Neural progenitor cell (in vitro differentiated cells): ENCODE measurements around the gene LRIG3. TPM values are rescaled to one million over a fixed set of nuclear protein-coding genes. Genes with fewer than 3 reads are reported as not detected.
"Not testable (repeated sequence)": the region's sequence is repeated elsewhere in the genome, so short reads cannot be mapped to it uniquely, and the experiment has no call there.

Experiments used
- DNase-seq: peaks from one replicate; pipeline ENCODE4 v3.0.0-alpha.2; 2016; ENCODE audit warnings: low spot score
- H2AFZ ChIP-seq: fragments of 200-600 bp; sonication (generic); replicated peaks from 2 replicates; pipeline ENCODE4 v1.6.1; 2016; ENCODE audit warnings: antibody characterized with exemption
- H3F3A ChIP-seq: fragments of 200-600 bp; sonication (generic); 2 replicates; pipeline ENCODE4 v1.6.1; 2016; ENCODE audit warnings: antibody characterized with exemption, low read depth
- H3K27ac ChIP-seq: fragments of 200-600 bp; sonication (generic); 2 replicates; pipeline ENCODE4 v1.5.1; 2016; ENCODE audit warnings: mild to moderate bottlenecking
- H3K27me3 ChIP-seq: fragments of 200-600 bp; sonication (generic); 2 replicates; pipeline ENCODE4 v1.6.1; 2016; ENCODE audit warnings: mild to moderate bottlenecking, moderate library complexity
- H3K36me3 ChIP-seq: fragments of 200-600 bp; sonication (generic); 2 replicates; pipeline ENCODE4 v1.5.1; 2016
- H3K4me1 ChIP-seq: fragments of 200-600 bp; sonication (generic); 2 replicates; pipeline ENCODE4 v1.6.1; 2016; ENCODE audit warnings: mixed run types
- H3K4me2 ChIP-seq: fragments of 200-600 bp; sonication (generic); 2 replicates; pipeline ENCODE4 v1.6.1; 2016
- H3K4me3 ChIP-seq: fragments of 200-600 bp; sonication (generic); 2 replicates; pipeline ENCODE4 v1.5.1; 2016
- H3K79me2 ChIP-seq: fragments of 200-600 bp; sonication (generic); 2 replicates; pipeline ENCODE4 v1.6.1; 2016; ENCODE audit warnings: low read depth
- H3K9ac ChIP-seq: fragments of 200-600 bp; sonication (generic); 2 replicates; pipeline ENCODE4 v1.6.1; 2016
- H3K9me3 ChIP-seq: fragments of 200-600 bp; sonication (generic); 2 replicates; pipeline ENCODE4 v1.5.1; 2016; ENCODE audit warnings: low read depth
- H4K20me1 ChIP-seq: fragments of 200-600 bp; sonication (generic); 2 replicates; pipeline ENCODE4 v1.6.1; 2016; ENCODE audit warnings: low read depth
- H3K27ac Mint-ChIP-seq: 3 replicates; pipeline ENCODE4 v1.8.0; 2021; ENCODE audit warnings: mixed read lengths
- H3K27me3 Mint-ChIP-seq: 2 replicates; pipeline ENCODE4 v1.8.0; 2022; ENCODE audit warnings: low read depth, mild to moderate bottlenecking, inconsistent platforms, moderate library complexity, mixed read lengths; ENCODE audit not compliant: insufficient read depth
- H3K36me3 Mint-ChIP-seq: 3 replicates; pipeline ENCODE4 v1.8.0; 2021; ENCODE audit warnings: mixed read lengths
- H3K4me1 Mint-ChIP-seq: 3 replicates; pipeline ENCODE4 v1.8.0; 2021; ENCODE audit warnings: mixed read lengths
- H3K4me3 Mint-ChIP-seq: 3 replicates; pipeline ENCODE4 v1.8.0; 2021; ENCODE audit warnings: mild to moderate bottlenecking, moderate library complexity, mixed read lengths
- H3K9me3 Mint-ChIP-seq: 3 replicates; pipeline ENCODE4 v1.8.0; 2020; ENCODE audit warnings: mixed read lengths
- EZH2 ChIP-seq: fragments of 200-600 bp; sonication (generic); IDR thresholded peaks from 2 replicates; pipeline ENCODE4 v1.6.1; 2017; ENCODE audit warnings: antibody characterized with exemption, mild to moderate bottlenecking, moderate library complexity
- EZH2phosphoT487 ChIP-seq: fragments of 200-600 bp; sonication (generic); IDR thresholded peaks from 2 replicates; pipeline ENCODE4 v1.6.1; 2017; ENCODE audit warnings: antibody characterized with exemption
- total RNA-seq: library from RNA; depleted of rRNA; stranded (reverse); fragments of >200 nt; gene quantifications from 2 replicates; pipeline ENCODE4 v1.2.3, GENCODE V29; 2015; ENCODE audit warnings: low replicate concordance
- TF ChIP-seq, protein P1 (sequence below): fragments of 200-600 bp; sonication (generic); IDR thresholded peaks from 2 replicates; pipeline ENCODE4 v1.5.1; 2017; ENCODE audit warnings: antibody characterized with exemption, mild to moderate bottlenecking

The LRIG3 gene
- total RNA-seq, 1 donor from 2014 or later: 67.5 TPM

DNA sequence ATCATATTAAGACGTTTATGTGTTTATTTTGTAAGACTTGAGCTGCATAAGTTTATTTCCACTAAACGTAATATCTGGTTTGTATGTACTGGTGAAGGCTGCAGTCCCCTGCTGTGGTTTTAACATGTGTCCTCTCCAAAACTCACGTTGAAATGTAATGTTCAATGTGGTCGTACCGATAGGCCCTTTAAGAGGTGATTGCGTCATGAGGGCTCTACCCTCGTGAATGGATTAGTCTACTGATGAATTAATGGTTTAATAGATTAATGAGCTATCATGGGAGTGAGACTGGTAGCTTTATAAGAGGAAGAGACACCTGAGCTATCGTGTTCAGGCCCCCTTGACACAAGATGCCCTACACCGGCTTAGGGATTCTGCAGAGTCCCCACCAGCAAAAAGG lies 14.9 kb downstream of the LRIG3 start:
- Histone ChIP-seq H4K20me1 (peaks cover 33% of the 10 kb centered on the region), H3K4me1 (peaks cover 28% of the 10 kb centered on the region), H3K36me3 (peaks cover 7% of the 10 kb centered on the region), H3K4me2 (no peak overlapping the region), H2AFZ (no peak overlapping the region), H3K9ac (no peak overlapping the region), H3K79me2 (peaks cover 67% of the 10 kb centered on the region), H3F3A (peaks cover 14% of the 10 kb centered on the region), H3K27me3 (no peaks in the 10 kb centered on the region), H3K9me3 (no peaks in the 10 kb centered on the region), H3K4me3 (no peak overlapping the region), H3K27ac (no peak overlapping the region)
- Mint-ChIP-seq H3K4me1 (peaks cover 6% of the 10 kb centered on the region), H3K4me3 (no peak overlapping the region), H3K27ac (no peak overlapping the region), H3K36me3 (peaks cover 60% of the 10 kb centered on the region), H3K9me3 (peaks cover 25% of the 10 kb centered on the region), H3K27me3 (no peaks in the 10 kb centered on the region)
- TF ChIP-seq EZH2phosphoT487 (no peak), EZH2 (no peak)
- TF ChIP-seq, protein P1, sequence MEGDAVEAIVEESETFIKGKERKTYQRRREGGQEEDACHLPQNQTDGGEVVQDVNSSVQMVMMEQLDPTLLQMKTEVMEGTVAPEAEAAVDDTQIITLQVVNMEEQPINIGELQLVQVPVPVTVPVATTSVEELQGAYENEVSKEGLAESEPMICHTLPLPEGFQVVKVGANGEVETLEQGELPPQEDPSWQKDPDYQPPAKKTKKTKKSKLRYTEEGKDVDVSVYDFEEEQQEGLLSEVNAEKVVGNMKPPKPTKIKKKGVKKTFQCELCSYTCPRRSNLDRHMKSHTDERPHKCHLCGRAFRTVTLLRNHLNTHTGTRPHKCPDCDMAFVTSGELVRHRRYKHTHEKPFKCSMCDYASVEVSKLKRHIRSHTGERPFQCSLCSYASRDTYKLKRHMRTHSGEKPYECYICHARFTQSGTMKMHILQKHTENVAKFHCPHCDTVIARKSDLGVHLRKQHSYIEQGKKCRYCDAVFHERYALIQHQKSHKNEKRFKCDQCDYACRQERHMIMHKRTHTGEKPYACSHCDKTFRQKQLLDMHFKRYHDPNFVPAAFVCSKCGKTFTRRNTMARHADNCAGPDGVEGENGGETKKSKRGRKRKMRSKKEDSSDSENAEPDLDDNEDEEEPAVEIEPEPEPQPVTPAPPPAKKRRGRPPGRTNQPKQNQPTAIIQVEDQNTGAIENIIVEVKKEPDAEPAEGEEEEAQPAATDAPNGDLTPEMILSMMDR: no peak
- DNase-seq: no peak

- H3K27ac ChIP-seq, H3K9me3 ChIP-seq, H3K4me3 Mint-ChIP-seq, H3K4me1 Mint-ChIP-seq, H3K9ac ChIP-seq, H3K4me2 ChIP-seq, DNase-seq, H3K27ac Mint-ChIP-seq, H3K27me3 Mint-ChIP-seq, H4K20me1 ChIP-seq, H3K4me1 ChIP-seq, H3K27me3 ChIP-seq, H3F3A ChIP-seq, H2AFZ ChIP-seq, H3K4me3 ChIP-seq: not testable (repeated sequence)
- peaks cover 12% of the 10 kb centered on the region for H3K36me3 ChIP-seq
- H3K79me2 ChIP-seq: peaks cover 65% of the 10 kb centered on the region
- Mint-ChIP-seq H3K36me3 (peaks cover 60% of the 10 kb centered on the region), H3K9me3 (peaks cover 23% of the 10 kb centered on the region)
Observed at GRCh38 chr12:58902726-58903125, 17.6 kb downstream of the LRIG3 start.

DNA sequence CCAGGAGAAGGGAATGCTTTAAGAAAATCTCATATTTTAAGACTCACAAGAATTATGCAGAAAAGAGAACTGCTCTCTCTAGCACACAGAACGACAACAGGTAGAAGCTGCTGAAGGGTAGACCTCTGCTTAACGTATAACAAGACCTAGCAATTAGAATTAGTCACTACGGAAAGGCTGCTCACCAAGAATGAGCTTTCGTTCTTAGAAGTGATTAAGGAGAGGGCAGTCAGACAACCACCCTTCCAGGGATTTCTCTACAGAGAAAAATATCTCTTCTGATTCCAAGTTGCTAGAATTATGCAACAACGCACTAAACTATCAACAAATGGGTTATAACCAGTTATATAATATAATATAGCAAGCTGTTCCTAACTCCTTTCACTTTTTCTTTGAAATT lies 18.6 kb downstream of the LRIG3 start:
- no peak overlapping the region for H3K4me3 Mint-ChIP-seq
- H3K27me3 Mint-ChIP-seq: no peaks in the 10 kb centered on the region
- Histone ChIP-seq H3K9me3 (no peaks in the 10 kb centered on the region), H3K36me3 (peaks cover 12% of the 10 kb centered on the region), H4K20me1 (peaks cover 3% of the 10 kb centered on the region), H3K4me2 (no peak overlapping the region), H3K27ac (no peak overlapping the region), H3K9ac (no peak overlapping the region), H3K4me3 (no peak overlapping the region), H3F3A (no peaks in the 10 kb centered on the region), H3K27me3 (no peaks in the 10 kb centered on the region), H2AFZ (no peak overlapping the region), H3K4me1 (no peaks in the 10 kb centered on the region), H3K79me2 (peaks cover 66% of the 10 kb centered on the region)
- no peaks in the 10 kb centered on the region for H3K4me1 Mint-ChIP-seq
- TF ChIP-seq EZH2phosphoT487: no peak
- no peak for TF ChIP-seq EZH2
- TF ChIP-seq, protein P1: no peak
- H3K27ac Mint-ChIP-seq: no peak overlapping the region
- no peak for DNase-seq
- H3K9me3 Mint-ChIP-seq: peaks cover 18% of the 10 kb centered on the region
- peaks cover 54% of the 10 kb centered on the region for H3K36me3 Mint-ChIP-seq

GRCh38 chr12:58897969-58898368 lies 22.3 kb downstream of the LRIG3 start:
- Histone ChIP-seq H3K9me3 (no peaks in the 10 kb centered on the region), H3K4me1 (no peaks in the 10 kb centered on the region), H3K4me2 (no peak overlapping the region), H3F3A (no peaks in the 10 kb centered on the region), H3K27ac (no peak overlapping the region), H4K20me1 (peaks cover 24% of the 10 kb centered on the region), H3K4me3 (no peak overlapping the region), H2AFZ (no peak overlapping the region), H3K9ac (no peak overlapping the region), H3K79me2 (peaks cover 78% of the 10 kb centered on the region), H3K27me3 (no peaks in the 10 kb centered on the region), H3K36me3 (peaks cover 5% of the 10 kb centered on the region)
- H3K27me3 Mint-ChIP-seq: peaks cover 2% of the 10 kb centered on the region
- H3K36me3 Mint-ChIP-seq: peaks cover 45% of the 10 kb centered on the region
- peaks cover 7% of the 10 kb centered on the region for H3K4me1 Mint-ChIP-seq
- H3K9me3 Mint-ChIP-seq: peaks cover 3% of the 10 kb centered on the region
- DNase-seq: no peak
- TF ChIP-seq EZH2 (no peak), EZH2phosphoT487 (no peak)
- TF ChIP-seq, protein P1: no peak
- H3K27ac Mint-ChIP-seq: no peak overlapping the region
- no peak overlapping the region for H3K4me3 Mint-ChIP-seq
